ENCODE data around the gene GBP7. TPM values are rescaled to one million over a fixed set of nuclear protein-coding genes. Genes with fewer than 3 reads are reported as not detected.

GBP7 gene
- total RNA-seq, 1 donor from 2014 or later: not detected

GRCh38 chr1:89179343-89179742 is 3.5 kb upstream of the GBP7 start:
- Mint-ChIP-seq H3K27me3 (ENCODE audit: unreplicated experiment) (peaks cover 2% of the 10 kb centered on the region), H3K9me3 (ENCODE audit: unreplicated experiment) (no peaks in the 10 kb centered on the region), H3K4me1 (ENCODE audit: low read depth, unreplicated experiment) (no peaks in the 10 kb centered on the region), H3K27ac (ENCODE audit: unreplicated experiment) (no peak overlapping the region), H3K4me3 (ENCODE audit: unreplicated experiment) (no peak overlapping the region), H3K36me3 (ENCODE audit: unreplicated experiment) (no peaks in the 10 kb centered on the region)
- DNase-seq: no peak
- no peak for TF ChIP-seq CTCF (IDR thresholded peaks at IDR 0.05; ENCODE audit: partially characterized antibody, unreplicated experiment)

- DNase-seq: no peak
- no peaks in the 10 kb centered on the region for H3K36me3 Mint-ChIP-seq (ENCODE audit: unreplicated experiment)
- H3K27me3 Mint-ChIP-seq (ENCODE audit: unreplicated experiment): peaks cover 2% of the 10 kb centered on the region
- TF ChIP-seq CTCF (IDR thresholded peaks at IDR 0.05; ENCODE audit: partially characterized antibody, unreplicated experiment): no peak
- no peak overlapping the region for H3K27ac Mint-ChIP-seq (ENCODE audit: unreplicated experiment)
- H3K9me3 Mint-ChIP-seq (ENCODE audit: unreplicated experiment): no peaks in the 10 kb centered on the region
- no peaks in the 10 kb centered on the region for H3K4me1 Mint-ChIP-seq (ENCODE audit: low read depth, unreplicated experiment)
- H3K4me3 Mint-ChIP-seq (ENCODE audit: unreplicated experiment): no peak overlapping the region
Observed at GRCh38 chr1:89176971-89177370, 1.2 kb upstream of the GBP7 start.

GRCh38 chr1:89174491-89174890 is 1.3 kb downstream of the GBP7 start:
- peaks cover 2% of the 10 kb centered on the region for H3K27me3 Mint-ChIP-seq (ENCODE audit: unreplicated experiment)
- H3K4me1 Mint-ChIP-seq (ENCODE audit: low read depth, unreplicated experiment): no peaks in the 10 kb centered on the region
- H3K9me3 Mint-ChIP-seq (ENCODE audit: unreplicated experiment): no peaks in the 10 kb centered on the region
- no peak for DNase-seq
- H3K36me3 Mint-ChIP-seq (ENCODE audit: unreplicated experiment): no peaks in the 10 kb centered on the region
- no peak for TF ChIP-seq CTCF (IDR thresholded peaks at IDR 0.05; ENCODE audit: partially characterized antibody, unreplicated experiment)
- no peak overlapping the region for H3K27ac Mint-ChIP-seq (ENCODE audit: unreplicated experiment)
- no peak overlapping the region for H3K4me3 Mint-ChIP-seq (ENCODE audit: unreplicated experiment)

- Mint-ChIP-seq H3K27ac (ENCODE audit: unreplicated experiment) (no peak overlapping the region), H3K36me3 (ENCODE audit: unreplicated experiment) (no peaks in the 10 kb centered on the region), H3K4me3 (ENCODE audit: unreplicated experiment) (no peak overlapping the region), H3K9me3 (ENCODE audit: unreplicated experiment) (no peaks in the 10 kb centered on the region), H3K27me3 (ENCODE audit: unreplicated experiment) (peaks cover 2% of the 10 kb centered on the region), H3K4me1 (ENCODE audit: low read depth, unreplicated experiment) (no peaks in the 10 kb centered on the region)
- no peak for DNase-seq
- no peak for TF ChIP-seq CTCF (IDR thresholded peaks at IDR 0.05; ENCODE audit: partially characterized antibody, unreplicated experiment)
Observed at GRCh38 chr1:89172468-89173143, 3.2 kb downstream of the GBP7 start.

DNA sequence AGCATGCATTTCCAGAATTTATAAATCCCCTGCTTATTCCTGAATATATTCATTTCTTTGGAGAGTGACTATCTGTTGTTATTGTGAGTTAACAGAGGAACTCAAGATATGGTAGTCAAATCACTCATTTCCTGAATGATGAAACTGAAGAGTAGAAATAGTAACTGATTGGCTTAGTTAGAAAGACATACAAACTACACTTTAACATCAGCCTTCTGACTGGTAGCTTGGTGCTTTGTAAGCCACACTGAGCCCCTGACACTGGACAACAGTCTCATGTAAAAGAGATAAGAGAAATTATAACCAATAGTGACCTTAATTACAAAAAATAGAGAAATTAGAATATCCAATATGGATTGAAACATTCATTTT is 4.8 kb downstream of the GBP7 start:
- no peaks in the 10 kb centered on the region for H3K4me1 Mint-ChIP-seq (ENCODE audit: low read depth, unreplicated experiment)
- no peaks in the 10 kb centered on the region for H3K9me3 Mint-ChIP-seq (ENCODE audit: unreplicated experiment)
- no peak overlapping the region for H3K4me3 Mint-ChIP-seq (ENCODE audit: unreplicated experiment)
- no peaks in the 10 kb centered on the region for H3K36me3 Mint-ChIP-seq (ENCODE audit: unreplicated experiment)
- no peaks in the 10 kb centered on the region for H3K27me3 Mint-ChIP-seq (ENCODE audit: unreplicated experiment)
- DNase-seq: no peak
- no peak for TF ChIP-seq CTCF (IDR thresholded peaks at IDR 0.05; ENCODE audit: partially characterized antibody, unreplicated experiment)
- H3K27ac Mint-ChIP-seq (ENCODE audit: unreplicated experiment): no peak overlapping the region
